GM21447 (cell line): ENCODE measurements around the gene PARN.

Experiments used
- ATAC-seq: cut with Tn5 transposase; IDR thresholded peaks from one replicate; pipeline ENCODE4 v1.9.1; 2021; ENCODE audit not compliant: unreplicated experiment

PARN gene

GRCh38 chr16:14476183-14476582, 153.9 kb downstream of the PARN start:
- no peak for ATAC-seq

- no peak for ATAC-seq
Observed at GRCh38 chr16:14475370-14476139, 154.5 kb downstream of the PARN start.

GRCh38 chr16:14473488-14473887, 156.6 kb downstream of the PARN start:
- ATAC-seq = no peak

- ATAC-seq = no peak
Observed at GRCh38 chr16:14472357-14472756, 157.7 kb downstream of the PARN start.

- ATAC-seq = no peak
Observed at GRCh38 chr16:14470788-14471187, 159.3 kb downstream of the PARN start.

GRCh38 chr16:14465799-14466198, 164.3 kb downstream of the PARN start:
- ATAC-seq = no peak

GRCh38 chr16:14464796-14465195, 165.3 kb downstream of the PARN start:
- ATAC-seq = no peak

GRCh38 chr16:14464192-14464591, 165.9 kb downstream of the PARN start:
- ATAC-seq = no peak

- ATAC-seq = no peak
Observed at GRCh38 chr16:14462811-14463210, 167.2 kb downstream of the PARN start.

GRCh38 chr16:14460726-14461125, 169.3 kb downstream of the PARN start:
- no peak for ATAC-seq

GRCh38 chr16:14458576-14458975, 171.5 kb downstream of the PARN start:
- no peak for ATAC-seq

GRCh38 chr16:14456793-14457481, 173.1 kb downstream of the PARN start:
- no peak for ATAC-seq

GRCh38 chr16:14455573-14455972, 174.5 kb downstream of the PARN start:
- ATAC-seq = no peak

- no peak for ATAC-seq
Observed at GRCh38 chr16:14454391-14454790, 175.7 kb downstream of the PARN start.

GRCh38 chr16:14452066-14452465, 178.0 kb downstream of the PARN start:
- ATAC-seq = no peak

- ATAC-seq = no peak
Observed at GRCh38 chr16:14450846-14451245, 179.2 kb downstream of the PARN start.

- no peak for ATAC-seq
Observed at GRCh38 chr16:14449790-14450480, 180.1 kb downstream of the PARN start.

GRCh38 chr16:14449334-14449733, 180.7 kb downstream of the PARN start:
- ATAC-seq = no peak

GRCh38 chr16:14448879-14449278, 181.2 kb downstream of the PARN start:
- no peak for ATAC-seq

- no peak for ATAC-seq
Observed at GRCh38 chr16:14447783-14448182, 182.3 kb downstream of the PARN start.

GRCh38 chr16:14446796-14447195, 183.3 kb downstream of the PARN start:
- no peak for ATAC-seq
